Germinal center (tissue), 1 donor: ENCODE data around the gene PTTG1IP.
A peak's percentile ranks its signal among the peaks of the same experiment; 100 is the strongest.

Experiments
- DNase-seq: peaks from one replicate; pipeline ENCODE4 v3.0.0; 2012; ENCODE audit warnings: mixed read lengths, low spot score

PTTG1IP gene

GRCh38 chr21:44865561-44866280 is 7.8 kb downstream of the PTTG1IP start:
- peak; percentile 69 for DNase-seq

GRCh38 chr21:44862869-44863685 is 10.4 kb downstream of the PTTG1IP start:
- no peak for DNase-seq

GRCh38 chr21:44858791-44859190 is 14.7 kb downstream of the PTTG1IP start:
- DNase-seq: no peak

- DNase-seq: no peak
Observed at GRCh38 chr21:44858291-44858690, 15.2 kb downstream of the PTTG1IP start.

DNA sequence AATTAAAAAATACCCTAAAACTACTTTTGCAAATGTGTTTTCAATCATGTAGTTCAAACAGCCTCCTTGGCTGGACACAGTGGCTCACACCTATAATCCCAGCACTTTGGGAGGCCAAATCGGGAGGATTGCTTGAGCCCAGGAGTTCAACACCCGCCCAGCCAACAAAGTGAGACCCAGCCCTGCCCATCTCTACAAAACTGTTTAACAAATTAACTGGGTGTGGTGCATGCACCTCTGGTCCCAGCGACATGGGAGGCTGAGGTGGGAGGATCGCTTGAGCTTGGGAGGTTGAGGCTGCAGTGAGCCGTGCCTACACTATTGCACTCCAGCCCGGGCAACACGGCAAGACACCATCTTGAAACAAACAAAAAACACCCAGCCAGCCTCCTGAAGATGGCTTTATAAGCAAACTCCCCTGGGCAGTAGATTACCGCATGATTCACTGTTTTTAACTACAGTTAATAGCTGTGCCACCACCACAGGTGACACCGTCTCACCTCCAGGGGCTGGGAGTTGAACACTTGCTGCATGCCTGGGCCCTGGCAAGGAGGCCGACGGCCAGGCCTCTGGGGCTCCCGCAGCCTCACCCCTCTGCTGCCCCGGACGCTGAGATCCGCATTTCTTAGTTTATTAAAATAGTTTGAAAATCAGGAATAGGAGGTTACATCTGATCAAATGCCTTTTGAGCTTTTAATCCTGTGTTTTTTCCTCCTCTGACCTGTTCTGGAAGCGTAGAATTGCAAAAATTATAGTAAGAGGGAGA is 16.2 kb downstream of the PTTG1IP start:
- DNase-seq: no peak

- no peak for DNase-seq
Observed at GRCh38 chr21:44856131-44856530, 17.4 kb downstream of the PTTG1IP start.

DNA sequence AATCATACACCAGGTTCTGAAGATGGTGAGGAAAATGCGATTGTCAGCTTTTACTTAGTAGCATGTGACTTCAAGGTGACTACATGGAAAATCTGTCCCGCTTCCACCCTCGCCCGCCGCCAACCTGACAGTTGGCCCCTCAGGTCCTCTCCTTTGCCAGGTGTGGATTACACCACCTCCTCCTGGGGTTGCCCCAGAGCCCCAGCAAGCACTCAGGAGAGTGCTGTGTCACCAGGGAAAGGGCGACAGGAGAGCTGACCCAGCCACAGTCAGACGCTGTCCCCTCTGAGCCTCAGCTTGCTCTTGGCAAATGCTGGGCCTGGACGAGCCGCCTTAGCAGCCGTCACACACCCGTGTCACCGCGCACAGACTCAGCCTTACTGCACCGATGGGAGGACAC is 17.9 kb downstream of the PTTG1IP start:
- DNase-seq: no peak

DNA sequence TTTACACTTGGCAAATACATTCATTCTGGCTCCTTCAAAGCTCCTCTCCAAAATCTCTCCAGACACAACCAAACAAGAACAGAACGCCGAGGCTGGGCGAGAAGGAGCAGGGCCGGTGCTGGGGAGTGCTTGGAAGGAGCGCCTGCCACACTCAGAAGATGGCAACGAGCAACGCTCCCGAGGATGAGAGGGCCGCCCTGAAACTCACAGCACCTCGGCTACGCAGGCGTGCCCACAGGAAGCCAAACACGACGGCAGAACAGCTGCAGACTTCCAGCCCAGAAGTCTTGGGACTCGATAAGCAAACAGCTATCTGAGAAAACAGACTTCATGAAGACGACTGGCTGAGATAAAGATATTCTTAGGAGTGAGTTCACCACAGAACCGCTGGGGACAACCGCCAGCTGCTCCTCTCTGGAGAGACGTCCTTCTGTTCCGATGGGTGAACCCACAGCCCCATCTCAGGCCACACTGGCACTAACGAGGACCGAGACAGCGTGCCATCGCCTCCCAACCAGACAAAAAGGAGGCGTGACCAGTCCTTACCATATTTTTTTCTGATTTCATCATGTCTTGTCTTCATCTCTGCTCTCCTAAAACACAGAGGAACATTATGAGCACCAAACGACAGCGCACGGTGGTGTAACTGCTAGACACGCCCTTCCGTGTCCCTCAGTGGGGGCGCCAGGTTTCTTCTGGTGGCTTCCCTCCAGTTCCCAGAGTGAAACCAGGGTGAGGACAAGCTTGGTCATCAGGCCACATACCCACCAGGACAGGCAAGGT is 18.6 kb downstream of the PTTG1IP start:
- no peak for DNase-seq

DNA sequence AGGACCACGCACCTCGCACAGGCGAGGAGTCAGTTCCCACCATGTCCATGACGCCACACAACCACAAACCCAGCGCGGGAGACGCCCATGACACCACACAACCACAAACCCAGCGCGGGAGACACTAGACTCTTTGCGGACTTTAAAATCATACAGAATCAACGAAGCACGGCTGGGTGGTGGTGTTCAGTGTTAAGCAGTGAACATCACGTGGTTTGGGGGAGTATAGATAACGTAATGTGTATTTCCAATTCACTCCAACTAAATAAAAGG is 19.2 kb downstream of the PTTG1IP start:
- DNase-seq: no peak

DNA sequence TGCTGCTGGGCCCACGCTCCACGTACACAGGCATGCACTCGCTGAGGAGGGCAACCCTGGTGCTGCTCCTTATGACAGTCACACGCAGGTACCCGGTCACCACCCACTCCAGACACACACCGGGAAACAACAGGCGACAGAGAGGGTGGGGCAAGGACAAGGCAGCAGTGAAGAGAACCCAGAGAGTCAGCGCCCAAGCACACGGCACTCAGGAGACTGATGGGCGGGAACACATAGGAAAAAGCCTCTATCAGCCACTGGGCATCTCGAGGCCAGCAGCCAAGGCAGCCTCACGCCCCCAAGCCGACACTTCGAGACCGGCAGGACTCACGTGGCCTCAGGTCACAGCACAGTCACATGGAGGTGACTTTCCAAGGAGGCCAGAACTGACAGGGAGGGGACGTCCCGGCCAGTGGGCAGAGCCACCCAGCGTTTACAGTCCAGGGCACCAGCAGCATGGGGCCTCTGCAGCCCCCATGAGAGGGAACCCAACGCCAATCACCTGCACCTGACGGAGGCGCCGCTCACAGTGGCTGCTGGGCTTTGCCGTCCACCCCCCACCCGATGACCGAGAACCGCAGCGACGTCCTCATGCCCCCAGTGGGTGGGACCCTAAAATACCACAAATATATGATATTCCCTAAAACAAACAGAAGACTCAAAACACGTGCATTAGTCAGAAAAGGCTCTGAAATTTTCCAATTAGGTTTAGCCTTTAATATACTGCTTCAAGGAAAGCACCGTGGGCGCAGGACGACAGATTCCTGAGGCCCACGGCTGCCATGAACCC is 19.7 kb downstream of the PTTG1IP start:
- DNase-seq: no peak

GRCh38 chr21:44850905-44851657 is 22.4 kb downstream of the PTTG1IP start:
- no peak for DNase-seq

DNA sequence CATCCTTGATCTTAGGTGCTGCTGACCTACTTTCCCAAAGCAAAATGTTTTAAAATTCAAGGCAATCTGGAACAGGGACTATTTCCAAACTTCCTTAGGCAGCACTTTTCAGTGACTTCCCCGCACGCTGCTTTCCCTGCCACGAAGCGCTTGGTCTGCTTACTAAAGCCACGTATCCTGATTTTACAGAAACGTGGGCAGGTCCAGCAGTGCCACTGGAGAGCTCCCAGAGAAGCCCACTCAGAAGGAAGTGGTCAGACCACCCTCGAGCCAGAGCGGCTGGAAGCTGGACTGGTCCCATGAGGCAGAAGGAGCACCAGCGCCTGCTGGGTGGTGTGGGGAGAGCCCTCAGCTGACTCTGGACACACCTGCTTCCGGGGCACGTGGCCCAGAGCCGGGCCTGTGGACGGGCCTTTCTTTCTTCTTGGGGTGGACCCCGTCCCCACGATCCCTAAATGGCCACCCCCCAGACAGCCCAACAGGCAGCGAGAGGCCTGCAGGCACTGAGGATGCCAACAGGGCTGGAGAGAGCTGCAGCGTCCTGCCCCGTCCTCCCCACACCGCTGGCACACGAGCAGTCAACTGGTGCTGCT is 23.2 kb downstream of the PTTG1IP start:
- DNase-seq: no peak

GRCh38 chr21:44849616-44850130 is 23.8 kb downstream of the PTTG1IP start:
- no peak for DNase-seq

- no peak for DNase-seq
Observed at GRCh38 chr21:44848821-44849521, 24.5 kb downstream of the PTTG1IP start.

DNA sequence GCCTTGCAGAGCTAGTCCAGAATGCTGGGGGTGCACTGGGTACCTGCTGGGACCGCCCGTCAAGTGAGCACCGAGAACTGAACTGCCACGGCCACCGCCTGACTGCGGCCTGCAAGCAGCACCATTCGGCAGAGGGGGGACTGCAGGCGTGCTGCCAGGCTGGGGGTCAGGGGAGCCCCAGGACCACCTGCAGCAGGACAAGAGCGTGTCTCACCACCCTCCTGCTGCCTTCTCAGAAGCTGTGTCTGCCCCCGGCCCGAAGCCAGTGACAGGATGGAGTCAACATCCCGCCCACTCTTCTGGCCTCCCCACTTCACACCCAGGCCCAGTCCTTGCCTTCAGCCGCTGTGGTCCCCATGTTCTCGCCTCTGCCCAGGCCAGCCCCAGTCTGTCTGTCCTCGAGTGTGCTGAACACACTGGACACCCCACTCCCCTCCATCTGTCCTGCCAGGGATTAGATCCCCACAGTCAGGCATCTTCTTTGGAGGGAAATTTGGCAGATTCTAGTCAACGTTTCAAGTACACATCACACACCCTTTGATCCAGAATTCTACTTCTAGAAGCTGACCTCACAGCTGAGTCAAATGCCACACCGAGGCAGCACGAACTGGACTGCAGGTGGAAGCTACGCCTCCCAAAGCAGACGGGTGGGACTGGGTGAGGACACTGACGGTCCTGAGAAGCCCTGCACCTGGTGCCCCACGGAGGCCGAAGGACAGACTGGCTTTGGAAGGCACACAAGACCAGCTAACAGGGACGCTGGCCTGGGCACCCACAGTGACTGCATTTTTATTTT is 26.0 kb downstream of the PTTG1IP start:
- DNase-seq: no peak

- DNase-seq: peak; percentile 27
Observed at GRCh38 chr21:44846485-44847260, 26.8 kb downstream of the PTTG1IP start.

GRCh38 chr21:44846224-44846484 is 27.3 kb downstream of the PTTG1IP start:
- no peak for DNase-seq
